GM23338 (cell line): Measurements from ENCODE around the gene SNX32.

Experiments
- CREB1 ChIP-seq: fragments of 250-450 bp; sonication (Bioruptor Pico); IDR thresholded peaks from 2 replicates; pipeline ENCODE4 v1.5.0; 2020; ENCODE audit warnings: low read depth, mild to moderate bottlenecking, moderate library complexity
- CTCF ChIP-seq, 2 experiments: fragments of 200-600 bp in 1 of 2; sonication (generic) in 1 of 2; conservative IDR thresholded peaks; 2 replicates each; pipeline versions ENCODE4 v1.5.1 to v1.6.1; 2016 to 2017; ENCODE audit warnings: antibody characterized with exemption in 2 of 2, low read depth in 2 of 2, mild to moderate bottlenecking in 2 of 2, moderate library complexity in 1 of 2
- ETS1 ChIP-seq: IDR thresholded peaks from 2 replicates; pipeline ENCODE4 v1.6.1; 2016; ENCODE audit warnings: antibody characterized with exemption
- EZH2 ChIP-seq: fragments of 200-600 bp; sonication (generic); IDR thresholded peaks from one replicate; pipeline ENCODE4 v1.8.0; 2017; ENCODE audit warnings: antibody characterized with exemption, mild to moderate bottlenecking, low read depth; ENCODE audit not compliant: unreplicated experiment
- EZH2phosphoT487 ChIP-seq: fragments of 200-600 bp; sonication (generic); IDR thresholded peaks from one replicate; pipeline ENCODE4 v1.8.1; 2018; ENCODE audit warnings: antibody characterized with exemption; ENCODE audit not compliant: unreplicated experiment
- JUNB ChIP-seq: IDR thresholded peaks from one replicate; pipeline ENCODE4 v1.6.1; 2016; ENCODE audit warnings: antibody characterized with exemption; ENCODE audit not compliant: unreplicated experiment
- NANOG ChIP-seq: IDR thresholded peaks from 2 replicates; pipeline ENCODE4 v1.6.1; 2016; ENCODE audit warnings: antibody characterized with exemption, borderline replicate concordance
- POLR2AphosphoS5 ChIP-seq: IDR thresholded peaks from 2 replicates; pipeline ENCODE4 v1.6.1; 2016; ENCODE audit warnings: antibody characterized with exemption, low read depth
- REST ChIP-seq: IDR thresholded peaks from one replicate; pipeline ENCODE4 v1.6.1; 2018; ENCODE audit warnings: antibody characterized with exemption; ENCODE audit not compliant: unreplicated experiment
- STAT1 ChIP-seq: IDR thresholded peaks from one replicate; pipeline ENCODE4 v1.6.1; 2016; ENCODE audit warnings: antibody characterized with exemption; ENCODE audit not compliant: unreplicated experiment
- ZNF114 ChIP-seq: fragments of 250-450 bp; sonication (Bioruptor Pico); IDR thresholded peaks from 2 replicates; pipeline ENCODE4 v1.5.0; 2020; ENCODE audit warnings: mild to moderate bottlenecking, moderate library complexity
- ZNF331 ChIP-seq: fragments of 250-450 bp; sonication (Bioruptor Pico); IDR thresholded peaks from 2 replicates; pipeline ENCODE4 v1.5.0; 2020; ENCODE audit warnings: low read depth, mild to moderate bottlenecking, moderate library complexity

- peak; percentile 82 to 92 for TF ChIP-seq CTCF (conservative IDR thresholded peaks at IDR 0.05; ENCODE audit: low read depth in 2 of 2)
- TF ChIP-seq REST: no peak
- no peak for TF ChIP-seq EZH2
- no peak for TF ChIP-seq JUNB
- no peak for TF ChIP-seq EZH2phosphoT487
- TF ChIP-seq POLR2AphosphoS5: no peak; the same call in none of the 2 replicates
- TF ChIP-seq ZNF114: no peak
- no peak for TF ChIP-seq ZNF331 (CRISPR knock-in tag)
- TF ChIP-seq CREB1 (CRISPR knock-in tag): no peak
- no peak for TF ChIP-seq ETS1
- no peak for TF ChIP-seq STAT1
- no peak for TF ChIP-seq NANOG
Observed at GRCh38 chr11:65851083-65851579, 17.4 kb downstream of the SNX32 start.
